Inflammatory macrophage treated with lipopolysaccharide for 4 hours (primary cell): ENCODE measurements around the gene SYNPR.

ENCODE experiments used
- DNase-seq: peaks from one replicate; pipeline ENCODE4 v3.0.0-alpha.2; 2020

The SYNPR gene

GRCh38 chr3:63474828-63475518, 196.9 kb downstream of the SYNPR start:
- no peak for DNase-seq

- no peak for DNase-seq
Measured at GRCh38 chr3:63477494-63478129, 199.5 kb downstream of the SYNPR start.

- DNase-seq = no peak
Measured at GRCh38 chr3:63478990-63479660, 201.0 kb downstream of the SYNPR start.

GRCh38 chr3:63479661-63480035, 201.5 kb downstream of the SYNPR start:
- no peak for DNase-seq

GRCh38 chr3:63481627-63482026, 203.5 kb downstream of the SYNPR start:
- DNase-seq = no peak

GRCh38 chr3:63482341-63482740, 204.2 kb downstream of the SYNPR start:
- no peak for DNase-seq

- DNase-seq = no peak
Measured at GRCh38 chr3:63492464-63492863, 214.4 kb downstream of the SYNPR start.

- DNase-seq = no peak
Measured at GRCh38 chr3:63493101-63493500, 215.0 kb downstream of the SYNPR start.

- no peak for DNase-seq
Measured at GRCh38 chr3:63494646-63495045, 216.5 kb downstream of the SYNPR start.

- no peak for DNase-seq
Measured at GRCh38 chr3:63497641-63498040, 219.5 kb downstream of the SYNPR start.

GRCh38 chr3:63500196-63500595, 222.1 kb downstream of the SYNPR start:
- no peak for DNase-seq

GRCh38 chr3:63508305-63508704, 230.2 kb downstream of the SYNPR start:
- no peak for DNase-seq

GRCh38 chr3:63508771-63509170, 230.7 kb downstream of the SYNPR start:
- no peak for DNase-seq

- DNase-seq = no peak
Measured at GRCh38 chr3:63513791-63514190, 235.7 kb downstream of the SYNPR start.

- no peak for DNase-seq
Measured at GRCh38 chr3:63514678-63515077, 236.6 kb downstream of the SYNPR start.

GRCh38 chr3:63519426-63519825, 241.3 kb downstream of the SYNPR start:
- DNase-seq = no peak

- no peak for DNase-seq
Measured at GRCh38 chr3:63521657-63522056, 243.5 kb downstream of the SYNPR start.

GRCh38 chr3:63523100-63523499, 245.0 kb downstream of the SYNPR start:
- no peak for DNase-seq

GRCh38 chr3:63528325-63529000, 250.4 kb downstream of the SYNPR start:
- no peak for DNase-seq

- no peak for DNase-seq
Measured at GRCh38 chr3:63532521-63532920, 254.4 kb downstream of the SYNPR start.

- DNase-seq = no peak
Measured at GRCh38 chr3:63538919-63539318, 260.8 kb downstream of the SYNPR start.

GRCh38 chr3:63555767-63556166, 277.7 kb downstream of the SYNPR start:
- DNase-seq = no peak

GRCh38 chr3:63556401-63556800, 278.3 kb downstream of the SYNPR start:
- no peak for DNase-seq

- no peak for DNase-seq
Measured at GRCh38 chr3:63557912-63558311, 279.8 kb downstream of the SYNPR start.
